OCI-LY3 (cell line): ENCODE measurements around the gene GSC2.

Source experiments
- H2AFZ ChIP-seq: fragments of 200-600, 300-600 bp; shearing (Covaris generic); 2 replicates; pipeline ENCODE4 v1.6.0; 2014; ENCODE audit warnings: antibody characterized with exemption, low read depth, low read length
- H3K27ac ChIP-seq: fragments of 200-600, 300-600 bp; sonication (generic); 2 replicates; pipeline ENCODE4 v1.5.1; 2014; ENCODE audit warnings: mild to moderate bottlenecking, low read length, moderate library complexity, mixed read lengths
- H3K27me3 ChIP-seq: fragments of 200-600, 300-600 bp; sonication (generic); 2 replicates; pipeline ENCODE4 v1.6.1; 2014; ENCODE audit warnings: low read depth, low read length, mixed read lengths
- H3K36me3 ChIP-seq: fragments of 200-600, 300-600 bp; sonication (generic); replicated peaks from 2 replicates; pipeline ENCODE3; 2014; ENCODE audit warnings: low read depth, low read length, mixed read lengths
- H3K4me1 ChIP-seq: fragments of 300-600, 200-600 bp; sonication (generic); 2 replicates; pipeline ENCODE4 v1.6.1; 2014; ENCODE audit warnings: low read length, mixed read lengths
- H3K4me2 ChIP-seq: fragments of 200-600, 300-600 bp; sonication (generic); 2 replicates; pipeline ENCODE4 v1.6.1; 2014; ENCODE audit warnings: low read length, mixed read lengths
- H3K4me3 ChIP-seq: fragments of 300-600, 200-600 bp; sonication (generic); 2 replicates; pipeline ENCODE4 v1.5.1; 2014; ENCODE audit warnings: antibody characterized with exemption, mild to moderate bottlenecking, low read length, moderate library complexity
- H3K79me2 ChIP-seq: fragments of 300-600, 200-600 bp; shearing (Covaris generic); 2 replicates; pipeline ENCODE4 v1.6.1; 2014; ENCODE audit warnings: mild to moderate bottlenecking, low read length, mixed read lengths
- H3K9ac ChIP-seq: fragments of 300-600, 200-600 bp; shearing (Covaris generic); 2 replicates; pipeline ENCODE4 v1.6.0; 2014; ENCODE audit warnings: mild to moderate bottlenecking, low read length, moderate library complexity
- H3K9me3 ChIP-seq: fragments of 200-600, 300-600 bp; shearing (Covaris generic); 2 replicates; pipeline ENCODE4 v1.6.1; 2014; ENCODE audit warnings: low read length, mixed read lengths; ENCODE audit not compliant: insufficient read depth
- H4K20me1 ChIP-seq: fragments of 200-600, 300-600 bp; sonication (generic); 2 replicates; pipeline ENCODE4 v1.6.1; 2016; ENCODE audit warnings: low read length, mixed read lengths; ENCODE audit not compliant: insufficient read depth
- CTCF ChIP-seq: fragments of 200-600, 300-600 bp; sonication (generic); IDR thresholded peaks from 2 replicates; pipeline ENCODE4 v1.5.1; 2014; ENCODE audit warnings: antibody characterized with exemption, low read length, low read depth
- EZH2phosphoT487 ChIP-seq: fragments of 200-600 bp; shearing (Covaris generic); IDR thresholded peaks from 2 replicates; pipeline ENCODE4 v1.6.1; 2018; ENCODE audit warnings: antibody characterized with exemption, mixed run types, low read depth

GSC2 gene

GRCh38 chr22:19139974-19140373 lies 10.1 kb downstream of the GSC2 start:
- no peaks in the 10 kb centered on the region for H3K9me3 ChIP-seq
- TF ChIP-seq EZH2phosphoT487 (no peak), CTCF (no peak)
- H4K20me1 ChIP-seq = no peaks in the 10 kb centered on the region
- H3K4me1 ChIP-seq = peaks cover 7% of the 10 kb centered on the region
- H3K79me2 ChIP-seq = peaks cover 18% of the 10 kb centered on the region
- no peak overlapping the region for H3K9ac ChIP-seq
- no peaks in the 10 kb centered on the region for H3K27me3 ChIP-seq
- no peak overlapping the region for H3K4me3 ChIP-seq
- peaks cover 57% of the 10 kb centered on the region for H3K36me3 ChIP-seq
- H3K27ac ChIP-seq = no peak overlapping the region
- H3K4me2 ChIP-seq = no peak overlapping the region
- H2AFZ ChIP-seq = no peak overlapping the region

- H4K20me1 ChIP-seq = no peaks in the 10 kb centered on the region
- H3K27ac ChIP-seq = no peak overlapping the region
- no peak overlapping the region for H3K4me2 ChIP-seq
- H3K79me2 ChIP-seq = peaks cover 13% of the 10 kb centered on the region
- TF ChIP-seq EZH2phosphoT487 (no peak), CTCF (no peak)
- H3K9me3 ChIP-seq = no peaks in the 10 kb centered on the region
- peaks cover 7% of the 10 kb centered on the region for H3K4me1 ChIP-seq
- no peaks in the 10 kb centered on the region for H3K27me3 ChIP-seq
- H3K36me3 ChIP-seq = peaks cover 59% of the 10 kb centered on the region
- no peak overlapping the region for H2AFZ ChIP-seq
- H3K4me3 ChIP-seq = no peak overlapping the region
- H3K9ac ChIP-seq = no peak overlapping the region
Observed at GRCh38 chr22:19139001-19139356, 11.1 kb downstream of the GSC2 start.

- no peaks in the 10 kb centered on the region for H3K9me3 ChIP-seq
- H3K4me1 ChIP-seq = peaks cover 3% of the 10 kb centered on the region; the same call in 1 of the 2 replicates
- TF ChIP-seq CTCF (no peak), EZH2phosphoT487 (no peak)
- H3K9ac ChIP-seq = no peak overlapping the region
- H3K79me2 ChIP-seq = peaks cover 7% of the 10 kb centered on the region
- H3K4me3 ChIP-seq = no peak overlapping the region
- H3K36me3 ChIP-seq = peaks cover 64% of the 10 kb centered on the region
- no peak overlapping the region for H2AFZ ChIP-seq
- no peaks in the 10 kb centered on the region for H3K27me3 ChIP-seq
- H3K27ac ChIP-seq = no peak overlapping the region
- no peaks in the 10 kb centered on the region for H4K20me1 ChIP-seq
- H3K4me2 ChIP-seq = no peak overlapping the region
Observed at GRCh38 chr22:19138217-19139000, 11.7 kb downstream of the GSC2 start.

GRCh38 chr22:19137384-19138216 lies 12.5 kb downstream of the GSC2 start:
- no peak overlapping the region for H3K4me3 ChIP-seq
- H3K4me1 ChIP-seq = no peaks in the 10 kb centered on the region
- H4K20me1 ChIP-seq = no peaks in the 10 kb centered on the region
- no peak overlapping the region for H3K27ac ChIP-seq
- no peak overlapping the region for H3K4me2 ChIP-seq
- no peak overlapping the region for H2AFZ ChIP-seq
- peaks cover 1% of the 10 kb centered on the region; the same call in 1 of the 2 replicates for H3K79me2 ChIP-seq
- no peak overlapping the region for H3K9ac ChIP-seq
- H3K9me3 ChIP-seq = no peaks in the 10 kb centered on the region
- H3K36me3 ChIP-seq = peaks cover 68% of the 10 kb centered on the region
- no peaks in the 10 kb centered on the region for H3K27me3 ChIP-seq
- TF ChIP-seq EZH2phosphoT487 (no peak), CTCF (no peak)
